Mesothelial cell of epicardium (in vitro differentiated cells): ENCODE results near the gene SLC14A1. TPM values are rescaled to one million over a fixed set of nuclear protein-coding genes. Genes with fewer than 3 reads are reported as not detected.

Source experiments
- DNase-seq, 2 experiments: peaks; one replicate each; pipeline ENCODE4 v3.0.0; 2021; ENCODE audit warnings: low spot score in 2 of 2; ENCODE audit not compliant: unreplicated experiment in 2 of 2
- H3K27ac Mint-ChIP-seq: 2 replicates; pipeline ENCODE4 v1.8.0; 2021; ENCODE audit warnings: mixed read lengths
- H3K27me3 Mint-ChIP-seq: 2 replicates; pipeline ENCODE4 v1.8.0; 2021; ENCODE audit warnings: low read depth, mixed read lengths
- H3K36me3 Mint-ChIP-seq: 2 replicates; pipeline ENCODE4 v1.8.0; 2021; ENCODE audit warnings: mixed read lengths
- H3K4me1 Mint-ChIP-seq: 2 replicates; pipeline ENCODE4 v1.8.0; 2021; ENCODE audit warnings: mixed read lengths
- H3K4me3 Mint-ChIP-seq: 2 replicates; pipeline ENCODE4 v1.8.0; 2021; ENCODE audit warnings: mild to moderate bottlenecking, moderate library complexity, mixed read lengths
- H3K9me3 Mint-ChIP-seq: 2 replicates; pipeline ENCODE4 v1.8.0; 2021; ENCODE audit warnings: mixed read lengths
- total RNA-seq: library from RNA; stranded (reverse); gene quantifications from 3 replicates; pipeline ENCODE4 v1.2.1, GENCODE V29; 2021
- TF ChIP-seq, protein P1 (sequence below): fragments of 200-600 bp; sonication (generic); IDR thresholded peaks from one replicate; pipeline ENCODE4 v1.5.0; 2021; ENCODE audit warnings: antibody characterized with exemption; ENCODE audit not compliant: unreplicated experiment

Gene SLC14A1
- total RNA-seq, 1 donor from 2014 or later: not detected

DNA sequence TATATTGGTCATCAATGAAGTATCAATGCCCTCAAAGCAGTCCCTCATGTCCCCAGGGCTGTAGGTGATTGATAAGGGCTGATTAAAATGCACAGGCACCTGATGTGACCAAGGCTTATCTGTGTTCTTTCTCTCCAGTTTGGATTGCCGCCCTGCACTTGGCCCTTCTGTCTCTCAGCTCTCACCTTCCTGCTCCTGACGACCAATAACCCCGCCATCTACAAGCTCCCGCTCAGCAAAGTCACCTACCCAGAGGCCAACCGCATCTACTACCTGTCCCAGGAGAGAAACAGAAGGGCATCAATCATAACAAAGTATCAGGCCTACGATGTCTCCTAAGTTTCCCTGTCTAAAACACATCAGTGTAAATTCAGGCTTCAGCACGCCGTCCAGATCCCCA is 41.8 kb upstream of the SLC14A1 start:
- TF ChIP-seq, protein P1, sequence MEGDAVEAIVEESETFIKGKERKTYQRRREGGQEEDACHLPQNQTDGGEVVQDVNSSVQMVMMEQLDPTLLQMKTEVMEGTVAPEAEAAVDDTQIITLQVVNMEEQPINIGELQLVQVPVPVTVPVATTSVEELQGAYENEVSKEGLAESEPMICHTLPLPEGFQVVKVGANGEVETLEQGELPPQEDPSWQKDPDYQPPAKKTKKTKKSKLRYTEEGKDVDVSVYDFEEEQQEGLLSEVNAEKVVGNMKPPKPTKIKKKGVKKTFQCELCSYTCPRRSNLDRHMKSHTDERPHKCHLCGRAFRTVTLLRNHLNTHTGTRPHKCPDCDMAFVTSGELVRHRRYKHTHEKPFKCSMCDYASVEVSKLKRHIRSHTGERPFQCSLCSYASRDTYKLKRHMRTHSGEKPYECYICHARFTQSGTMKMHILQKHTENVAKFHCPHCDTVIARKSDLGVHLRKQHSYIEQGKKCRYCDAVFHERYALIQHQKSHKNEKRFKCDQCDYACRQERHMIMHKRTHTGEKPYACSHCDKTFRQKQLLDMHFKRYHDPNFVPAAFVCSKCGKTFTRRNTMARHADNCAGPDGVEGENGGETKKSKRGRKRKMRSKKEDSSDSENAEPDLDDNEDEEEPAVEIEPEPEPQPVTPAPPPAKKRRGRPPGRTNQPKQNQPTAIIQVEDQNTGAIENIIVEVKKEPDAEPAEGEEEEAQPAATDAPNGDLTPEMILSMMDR: no peak
- Mint-ChIP-seq H3K9me3 (no peaks in the 10 kb centered on the region), H3K27me3 (peaks cover 16% of the 10 kb centered on the region), H3K36me3 (no peaks in the 10 kb centered on the region), H3K4me3 (no peak overlapping the region), H3K4me1 (peaks cover 5% of the 10 kb centered on the region), H3K27ac (no peak overlapping the region)
- no peak for DNase-seq

DNA sequence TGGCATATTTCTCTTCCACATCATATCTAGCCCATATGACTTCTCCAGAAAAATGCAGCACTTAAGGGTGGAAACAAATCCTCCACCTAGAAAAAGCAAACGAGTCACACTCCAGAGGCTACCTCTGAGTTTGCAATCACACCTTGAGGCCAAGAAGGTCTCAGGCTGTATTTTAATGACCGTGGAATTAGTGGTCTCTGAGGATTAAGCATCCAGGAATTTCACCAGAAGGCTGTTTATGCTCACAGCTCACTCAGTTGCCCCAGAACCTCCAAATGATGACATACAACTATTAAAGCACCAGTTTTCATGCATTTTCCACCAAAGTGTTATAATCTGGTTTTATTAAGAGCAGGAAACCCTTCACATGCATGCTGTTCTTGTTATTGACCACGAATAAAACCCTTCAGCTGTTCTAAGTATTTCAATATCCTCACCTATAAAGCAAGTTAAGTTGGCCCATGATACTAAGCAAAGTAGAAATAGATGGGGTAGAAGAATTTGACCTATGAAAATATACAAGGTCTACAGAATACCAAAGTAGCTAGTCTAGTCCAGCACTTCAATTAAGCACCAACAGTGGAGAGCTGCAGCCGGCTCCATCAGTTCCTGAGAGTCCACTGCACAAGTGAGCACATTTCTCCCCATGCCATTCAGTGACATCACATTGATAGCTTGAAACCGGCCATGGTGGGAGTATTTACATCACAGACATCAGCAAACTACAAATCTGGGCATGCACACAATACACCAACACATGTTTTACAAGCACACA is 39.5 kb upstream of the SLC14A1 start:
- no peaks in the 10 kb centered on the region for H3K36me3 Mint-ChIP-seq
- H3K4me1 Mint-ChIP-seq: peaks cover 19% of the 10 kb centered on the region
- no peak overlapping the region for H3K4me3 Mint-ChIP-seq
- no peak for DNase-seq
- no peaks in the 10 kb centered on the region for H3K9me3 Mint-ChIP-seq
- no peak overlapping the region for H3K27ac Mint-ChIP-seq
- peaks cover 8% of the 10 kb centered on the region for H3K27me3 Mint-ChIP-seq
- TF ChIP-seq, protein P1: no peak

DNA sequence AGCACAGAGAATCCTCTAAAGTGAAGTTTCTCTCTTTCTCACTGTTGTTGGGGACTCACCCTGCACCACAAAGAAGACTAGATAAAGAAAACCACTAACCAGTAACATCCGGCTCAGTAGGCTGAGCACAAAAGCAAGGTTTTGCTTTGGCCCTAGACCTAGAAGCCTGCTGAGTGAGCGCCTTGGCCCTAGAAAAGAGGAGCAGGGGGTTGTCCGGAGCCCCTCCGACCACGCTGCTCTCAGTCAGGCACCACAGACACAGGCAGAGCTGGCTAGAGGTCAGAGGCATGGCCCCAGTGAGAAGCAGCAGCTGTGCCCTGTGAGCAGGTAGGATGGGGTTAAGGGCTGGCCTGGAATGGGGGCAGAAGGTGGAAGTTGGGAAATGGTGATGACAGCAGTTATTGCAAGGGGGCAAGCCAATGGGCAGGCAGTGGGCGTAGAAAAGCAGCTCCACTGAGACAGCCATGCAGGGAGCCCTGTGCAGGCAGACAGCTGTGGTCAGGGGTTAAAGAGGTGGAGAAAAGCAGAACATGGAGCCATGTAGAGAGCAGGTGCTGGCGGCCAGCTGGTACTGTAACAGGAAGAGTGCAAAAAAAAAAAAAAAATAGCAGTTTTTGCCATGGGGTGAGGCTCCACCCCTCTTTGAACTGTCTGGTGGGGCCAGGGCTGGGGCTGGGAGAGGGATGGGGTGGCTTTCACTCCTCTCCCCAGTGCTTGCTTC is 36.9 kb upstream of the SLC14A1 start:
- H3K9me3 Mint-ChIP-seq: no peaks in the 10 kb centered on the region
- peaks cover 19% of the 10 kb centered on the region for H3K4me1 Mint-ChIP-seq
- DNase-seq: no peak
- no peaks in the 10 kb centered on the region for H3K36me3 Mint-ChIP-seq
- H3K27me3 Mint-ChIP-seq: peaks cover 11% of the 10 kb centered on the region
- no peak overlapping the region for H3K4me3 Mint-ChIP-seq
- H3K27ac Mint-ChIP-seq: no peak overlapping the region
- TF ChIP-seq, protein P1: no peak

DNA sequence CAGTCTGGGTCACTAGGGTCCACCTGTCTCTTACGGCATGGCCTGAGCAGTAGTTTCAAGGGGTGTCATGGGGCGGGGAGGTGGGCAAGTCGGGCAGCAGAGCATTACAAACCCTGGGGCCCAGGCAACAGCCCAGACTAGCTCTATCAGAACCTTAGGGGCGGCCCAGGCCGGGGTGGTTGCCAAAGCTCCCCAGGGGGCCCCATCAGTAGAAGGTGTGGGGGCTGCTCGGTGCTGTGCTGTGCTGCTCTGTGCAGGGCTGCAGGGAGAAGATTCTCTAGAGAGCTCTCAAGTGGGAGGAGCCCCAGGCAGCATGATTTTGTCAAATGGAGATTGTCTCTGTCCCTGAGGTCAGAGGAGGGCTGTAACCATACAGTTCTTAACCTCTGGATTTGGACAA is 36.4 kb upstream of the SLC14A1 start:
- no peak for DNase-seq
- Mint-ChIP-seq H3K27me3 (peaks cover 9% of the 10 kb centered on the region), H3K4me1 (peaks cover 19% of the 10 kb centered on the region), H3K4me3 (no peak overlapping the region), H3K9me3 (no peaks in the 10 kb centered on the region), H3K36me3 (no peaks in the 10 kb centered on the region), H3K27ac (peak overlapping the region; percentile 26)
- TF ChIP-seq, protein P1: no peak

DNA sequence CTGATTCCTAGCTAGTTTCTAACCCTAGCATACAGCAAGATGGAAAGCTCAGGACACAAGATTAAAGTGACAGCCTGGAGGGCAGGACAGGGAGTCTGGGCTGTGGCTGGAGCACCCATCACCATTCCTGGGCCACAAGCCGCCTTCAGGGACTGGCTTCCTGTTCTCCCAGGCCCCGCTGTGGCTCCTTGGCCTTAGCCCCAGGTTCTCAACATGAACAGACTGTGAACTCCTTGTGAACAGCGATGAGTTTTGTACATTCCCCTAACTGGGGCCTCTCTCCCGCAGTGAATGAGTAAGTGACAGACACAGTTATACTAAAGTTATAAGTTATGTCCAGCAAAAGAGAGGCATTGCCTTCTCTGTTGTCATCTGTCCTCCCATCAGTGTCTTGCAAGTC is 35.9 kb upstream of the SLC14A1 start:
- peaks cover 19% of the 10 kb centered on the region for H3K4me1 Mint-ChIP-seq
- TF ChIP-seq, protein P1: no peak
- H3K9me3 Mint-ChIP-seq: no peaks in the 10 kb centered on the region
- DNase-seq: no peak
- H3K4me3 Mint-ChIP-seq: no peak overlapping the region
- H3K27me3 Mint-ChIP-seq: peaks cover 11% of the 10 kb centered on the region
- peak overlapping the region; percentile 26 for H3K27ac Mint-ChIP-seq
- H3K36me3 Mint-ChIP-seq: no peaks in the 10 kb centered on the region
